ENCODE data around the gene E2F2.
"Not testable (repeated sequence)": the region's sequence is repeated elsewhere in the genome, so short reads cannot be mapped to it uniquely, and the experiment has no call there.

The E2F2 gene

DNA sequence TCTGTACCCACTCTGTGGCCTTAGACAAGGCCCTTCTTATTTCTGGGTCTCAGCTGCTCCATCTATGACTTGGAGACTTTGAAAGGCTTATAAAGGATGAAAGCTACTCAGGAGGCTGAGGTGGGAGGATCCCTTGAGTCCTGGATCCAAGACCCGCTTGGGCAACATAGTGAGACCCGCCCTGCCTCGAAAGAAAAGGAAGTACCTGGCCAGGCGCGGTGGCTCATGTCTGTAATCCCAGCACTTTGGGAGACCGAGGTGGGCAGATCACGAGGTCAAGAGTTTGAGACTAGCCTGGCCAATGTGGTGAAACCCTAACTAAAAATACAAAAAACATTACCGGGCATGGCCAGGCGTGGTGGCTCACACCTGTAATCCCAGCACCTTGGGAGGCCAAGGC lies 14.8 kb upstream of the E2F2 start:
- DNase-seq, result no peak

GRCh38 chr1:23544444-23545389 lies 13.7 kb upstream of the E2F2 start:
- peak; percentile 75 for DNase-seq

GRCh38 chr1:23543707-23544443 lies 12.8 kb upstream of the E2F2 start:
- no peak for DNase-seq

DNA sequence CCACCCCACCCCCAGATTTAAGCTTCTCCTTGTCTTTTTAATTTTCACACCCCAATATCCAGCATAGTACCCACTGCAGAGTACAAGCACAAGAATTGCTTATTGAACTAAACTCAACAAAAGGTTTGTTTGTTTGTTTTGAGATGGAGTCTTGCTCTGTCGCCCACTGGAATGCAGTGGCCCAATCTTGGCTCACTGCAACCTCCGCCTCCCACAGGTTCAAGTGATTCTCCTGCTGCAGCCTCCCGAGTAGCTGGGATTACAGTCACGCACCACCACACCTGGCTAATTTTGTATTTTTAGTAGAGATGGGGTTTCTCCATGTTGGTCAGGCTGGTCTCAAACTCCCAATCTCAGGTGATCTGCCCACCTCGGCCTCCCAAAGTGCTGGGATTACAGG lies 11.9 kb upstream of the E2F2 start:
- not testable (repeated sequence) for DNase-seq

DNA sequence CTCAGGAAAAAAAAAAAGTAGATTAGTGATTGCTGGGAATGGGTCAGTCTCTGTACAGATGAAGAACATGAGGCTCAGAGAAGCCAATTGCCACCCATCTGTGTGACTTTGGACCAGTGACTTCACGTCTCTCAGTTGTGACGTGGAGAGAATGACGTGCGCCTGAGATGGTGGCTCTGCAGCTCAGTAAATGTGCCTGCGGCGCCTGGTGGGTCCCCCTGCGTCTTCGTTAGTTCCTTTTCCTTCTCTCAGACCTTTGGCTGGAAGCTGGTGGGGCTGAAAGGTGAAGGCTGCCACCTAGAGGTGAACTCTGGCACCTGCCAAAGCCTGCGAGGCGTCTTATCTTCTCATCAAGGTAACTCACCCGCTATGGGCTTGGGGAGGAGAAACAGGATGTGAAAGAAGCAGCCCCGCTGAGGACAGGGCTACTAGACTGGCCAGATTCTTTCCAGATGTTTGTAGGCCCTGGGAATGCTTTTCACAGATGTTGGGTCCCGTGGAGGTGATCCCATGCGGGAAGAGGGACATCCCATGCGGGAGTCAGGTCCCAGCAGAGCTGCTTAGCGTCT lies 8.7 kb upstream of the E2F2 start:
- DNase-seq, result peak; percentile 93

DNA sequence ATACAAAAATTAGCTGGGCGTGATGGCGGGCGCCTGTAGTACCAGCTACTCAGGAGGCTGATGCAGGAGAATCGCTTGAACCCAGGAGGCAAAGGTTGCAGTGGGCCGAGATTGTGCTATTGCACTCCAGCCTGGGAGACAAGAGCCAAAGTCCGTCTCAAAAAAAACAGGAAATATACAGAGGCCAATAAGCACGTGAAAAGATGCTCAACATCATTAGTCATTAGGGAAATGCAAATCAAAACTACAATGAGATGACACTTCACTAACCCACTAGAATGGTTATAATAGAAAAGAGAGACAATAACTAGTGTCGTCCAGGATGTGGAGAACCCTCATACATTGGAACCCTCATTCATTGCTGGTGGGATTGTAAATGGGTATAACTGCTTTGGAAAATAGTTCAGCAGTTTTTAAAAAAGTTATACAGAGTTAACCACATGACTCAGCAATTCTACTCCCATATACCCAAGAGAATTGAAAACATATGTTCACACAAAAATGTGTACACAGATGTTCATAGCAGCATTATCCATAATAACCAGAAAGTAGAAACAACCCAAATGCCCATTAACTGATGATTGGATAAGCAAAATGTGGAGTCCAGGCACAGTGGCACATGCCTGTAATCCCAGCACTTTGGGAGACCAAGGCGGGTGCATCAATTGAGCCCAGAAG lies 6.4 kb upstream of the E2F2 start:
- no peak for DNase-seq

DNA sequence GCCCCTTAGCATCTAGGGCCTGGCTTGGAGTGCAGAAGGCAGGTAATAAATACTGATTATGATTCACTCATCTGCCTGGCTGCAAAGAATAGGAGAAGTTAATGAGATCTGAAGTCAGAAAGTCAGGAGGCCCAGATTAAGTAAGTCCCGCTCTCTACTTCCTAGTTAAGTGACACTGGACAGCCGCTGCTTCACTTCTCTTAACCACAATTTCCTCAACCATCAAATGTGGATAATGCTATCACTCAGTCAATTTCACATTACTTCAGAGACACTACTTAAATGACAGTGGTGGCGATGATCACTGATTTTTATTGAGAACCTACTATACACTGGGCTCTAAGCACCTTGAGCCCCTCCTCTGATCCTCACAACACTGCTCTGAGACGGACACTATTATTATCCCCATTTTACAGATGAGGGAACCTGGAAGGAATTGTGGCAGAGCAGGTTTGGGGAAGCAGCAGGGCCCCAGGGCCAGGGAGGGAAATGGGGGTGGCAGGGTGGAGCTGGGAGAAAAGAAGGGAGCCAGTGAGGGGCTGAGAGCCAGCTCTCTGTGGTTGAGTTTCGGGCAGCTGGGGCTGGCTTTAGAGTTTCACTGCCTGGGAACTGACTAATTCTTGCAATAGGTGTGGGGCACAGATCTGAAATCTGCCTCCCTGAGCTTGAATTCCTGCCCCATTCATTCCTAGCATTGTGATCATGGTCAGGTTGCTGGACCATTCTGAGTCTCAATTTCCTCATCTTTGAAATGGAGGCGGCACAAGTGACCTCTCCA lies 2.4 kb upstream of the E2F2 start:
- DNase-seq, result no peak

GRCh38 chr1:23531562-23532094 lies 595 bp upstream of the E2F2 start:
- no peak for DNase-seq

- peak; percentile 32 for DNase-seq
Measured at GRCh38 chr1:23530087-23530746, 816 bp downstream of the E2F2 start.

- DNase-seq, result no peak
Measured at GRCh38 chr1:23529146-23530086, 1.6 kb downstream of the E2F2 start.

- DNase-seq, result peak; percentile 80
Measured at GRCh38 chr1:23528250-23528978, 2.6 kb downstream of the E2F2 start.

GRCh38 chr1:23527900-23528249 lies 3.2 kb downstream of the E2F2 start:
- no peak for DNase-seq

- no peak for DNase-seq
Measured at GRCh38 chr1:23527366-23527765, 3.7 kb downstream of the E2F2 start.

- DNase-seq, result no peak
Measured at GRCh38 chr1:23526329-23527041, 4.5 kb downstream of the E2F2 start.

DNA sequence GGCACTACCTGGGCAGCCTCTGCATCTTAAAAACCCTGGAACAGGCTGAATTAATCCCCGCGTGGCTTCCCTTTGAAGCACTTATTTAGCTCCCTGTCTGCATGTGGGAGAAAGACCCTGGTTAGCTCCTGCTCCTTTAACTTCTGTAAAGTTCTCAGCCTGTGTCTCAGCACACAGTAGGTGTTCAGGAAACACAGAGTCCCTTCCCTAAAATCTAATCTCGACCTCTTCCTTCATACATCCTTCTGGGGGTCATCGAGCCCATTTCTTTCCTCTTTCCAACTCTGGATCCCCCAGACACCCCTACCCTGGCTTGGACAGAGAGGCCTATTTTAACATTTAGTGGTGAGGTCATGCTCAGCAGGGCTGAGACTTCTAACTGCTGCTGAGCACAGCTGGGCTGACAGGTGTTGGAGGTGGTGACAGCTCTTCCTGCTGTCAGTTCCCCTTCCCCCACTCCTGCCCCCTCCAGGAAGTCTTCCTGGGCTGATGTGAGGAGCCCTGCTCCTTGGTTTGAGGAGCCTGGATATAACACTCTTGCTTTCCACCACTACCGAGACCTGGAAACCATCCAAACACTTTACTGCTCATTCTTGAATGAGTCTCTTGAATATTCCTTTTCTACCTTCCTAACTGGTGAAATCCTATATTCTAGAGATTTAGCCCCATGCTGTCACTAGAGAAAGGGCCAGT lies 5.3 kb downstream of the E2F2 start:
- no peak for DNase-seq

- no peak for DNase-seq
Measured at GRCh38 chr1:23524716-23525401, 6.2 kb downstream of the E2F2 start.

DNA sequence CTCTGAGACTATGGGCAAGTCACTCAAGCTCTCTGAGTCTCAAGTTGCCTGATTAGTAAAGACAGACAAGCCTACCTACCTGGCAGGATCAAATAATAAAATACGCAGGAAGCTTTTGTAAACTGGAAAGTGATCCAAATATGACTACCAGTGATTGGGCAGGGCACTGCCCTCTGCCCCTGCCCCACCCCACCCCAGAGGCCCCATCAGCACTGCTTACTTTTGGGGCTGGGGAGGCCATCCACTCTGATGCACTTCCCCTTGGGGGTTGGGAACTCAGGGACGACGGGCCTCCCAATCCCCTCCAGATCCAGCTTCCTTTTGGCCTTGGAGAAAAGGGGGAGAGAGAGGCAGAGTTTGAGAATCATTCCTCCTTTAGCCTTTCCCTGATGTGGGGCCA lies 6.9 kb downstream of the E2F2 start:
- no peak for DNase-seq
